Colonic mucosa (tissue), 4 donors: ENCODE data around the gene DCAF5. TPM values are rescaled to one million over a fixed set of nuclear protein-coding genes. Genes with fewer than 3 reads are reported as not detected.

Source experiments
- DNase-seq: peaks from one replicate; pipeline ENCODE4 v3.0.0-alpha.2; 2020
- H3K27ac ChIP-seq: fragments of 200-600 bp; one replicate; pipeline ENCODE4 v1.8.0; 2021
- H3K27me3 ChIP-seq: fragments of 200-600 bp; one replicate; pipeline ENCODE4 v1.8.0; 2021
- H3K36me3 ChIP-seq: fragments of 200-600 bp; one replicate; pipeline ENCODE4 v1.8.0; 2021
- H3K4me1 ChIP-seq: fragments of 200-600 bp; one replicate; pipeline ENCODE4 v1.8.0; 2021; ENCODE audit warnings: mild to moderate bottlenecking
- H3K4me3 ChIP-seq: fragments of 200-600 bp; one replicate; pipeline ENCODE4 v1.8.0; 2021
- H3K9ac ChIP-seq, 2 donors: one replicate each; pipeline ENCODE4 v1.7.0; 2013; ENCODE audit warnings: control low read depth in 2 of 2, low read depth in 2 of 2, low read length in 2 of 2
- H3K9me3 ChIP-seq: fragments of 200-600 bp; one replicate; pipeline ENCODE4 v1.8.0; 2021
- intact Hi-C: fragments of 100-400 bp; cut with DNase I; formaldehyde crosslinking; loops from one replicate; pipeline ENCODE4 v1.14.1; 2022
- total RNA-seq, 2 donors: library from RNA; stranded (reverse); fragmentation: NEBNext Ultra II Directional in 1 of 2; extraction: Animal tissue kit (Norgen Biotek cat#: 25700) in 1 of 2; gene quantifications; one replicate each; pipeline ENCODE4 v1.2.1, GENCODE V29; 2021
- TF ChIP-seq, protein P1 (sequence below): fragments of 200-600 bp; IDR thresholded peaks from one replicate; pipeline ENCODE4 v1.8.0; 2022; ENCODE audit warnings: antibody characterized with exemption, mild to moderate bottlenecking
- donor health status: healthy.
- donor health status: DM: no; HTN: no; CAD: no.
- donor health status: DM: no; HTN: no; CAD: no.

Gene DCAF5
- total RNA-seq, 2 donors from 2014 or later, result 29.9 to 41.6 TPM

DNA sequence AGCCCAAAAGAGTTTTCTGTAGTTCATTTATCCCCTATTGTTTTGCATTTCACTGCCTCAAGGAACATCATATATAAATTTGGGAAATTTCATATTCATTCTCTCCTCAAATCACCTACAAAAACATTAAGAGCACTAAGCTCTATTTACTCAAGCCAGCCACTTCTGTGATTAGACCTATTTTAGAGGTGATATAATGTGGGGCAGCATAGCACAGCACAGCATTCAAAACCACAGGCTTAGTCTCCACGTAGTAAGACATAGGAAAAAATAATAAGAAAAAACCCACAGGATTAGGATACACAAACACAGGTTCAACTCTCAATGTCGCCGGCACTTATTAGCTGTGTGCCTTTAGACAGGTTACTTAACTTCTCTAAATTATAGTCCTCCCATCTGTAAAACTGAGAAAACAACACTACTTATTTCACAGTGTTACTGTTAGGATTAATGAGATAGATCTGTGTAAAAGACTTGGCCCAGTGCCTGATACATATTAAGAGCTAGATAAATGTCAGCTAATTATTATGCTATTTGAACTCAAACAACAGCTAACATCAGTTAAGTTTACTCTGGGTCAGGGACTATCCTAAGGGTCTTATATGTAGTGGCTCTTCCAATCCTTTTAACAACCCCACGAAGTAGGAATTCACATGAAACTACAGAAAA lies 20.3 kb downstream of the DCAF5 start:
- TF ChIP-seq, protein P1, sequence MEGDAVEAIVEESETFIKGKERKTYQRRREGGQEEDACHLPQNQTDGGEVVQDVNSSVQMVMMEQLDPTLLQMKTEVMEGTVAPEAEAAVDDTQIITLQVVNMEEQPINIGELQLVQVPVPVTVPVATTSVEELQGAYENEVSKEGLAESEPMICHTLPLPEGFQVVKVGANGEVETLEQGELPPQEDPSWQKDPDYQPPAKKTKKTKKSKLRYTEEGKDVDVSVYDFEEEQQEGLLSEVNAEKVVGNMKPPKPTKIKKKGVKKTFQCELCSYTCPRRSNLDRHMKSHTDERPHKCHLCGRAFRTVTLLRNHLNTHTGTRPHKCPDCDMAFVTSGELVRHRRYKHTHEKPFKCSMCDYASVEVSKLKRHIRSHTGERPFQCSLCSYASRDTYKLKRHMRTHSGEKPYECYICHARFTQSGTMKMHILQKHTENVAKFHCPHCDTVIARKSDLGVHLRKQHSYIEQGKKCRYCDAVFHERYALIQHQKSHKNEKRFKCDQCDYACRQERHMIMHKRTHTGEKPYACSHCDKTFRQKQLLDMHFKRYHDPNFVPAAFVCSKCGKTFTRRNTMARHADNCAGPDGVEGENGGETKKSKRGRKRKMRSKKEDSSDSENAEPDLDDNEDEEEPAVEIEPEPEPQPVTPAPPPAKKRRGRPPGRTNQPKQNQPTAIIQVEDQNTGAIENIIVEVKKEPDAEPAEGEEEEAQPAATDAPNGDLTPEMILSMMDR, result no peak
- Histone ChIP-seq H3K4me3 (no peak overlapping the region), H3K27ac (no peak overlapping the region), H3K9me3 (no peaks in the 10 kb centered on the region), H3K36me3 (no peaks in the 10 kb centered on the region), H3K27me3 (no peaks in the 10 kb centered on the region), H3K4me1 (peaks cover 4% of the 10 kb centered on the region), H3K9ac (no peak overlapping the region)
- DNase-seq, result no peak
- intact Hi-C loops, result no loop called here

- Histone ChIP-seq H3K36me3 (no peaks in the 10 kb centered on the region), H3K4me3 (no peak overlapping the region), H3K27ac (no peak overlapping the region), H3K4me1 (no peaks in the 10 kb centered on the region), H3K9me3 (no peaks in the 10 kb centered on the region), H3K9ac (no peak overlapping the region), H3K27me3 (no peaks in the 10 kb centered on the region)
- no peak for DNase-seq
- intact Hi-C loops, result no loop called here
- TF ChIP-seq, protein P1, result no peak
These were observed 21.7 kb downstream of the DCAF5 start for GRCh38 chr14:69131176-69131575.

DNA sequence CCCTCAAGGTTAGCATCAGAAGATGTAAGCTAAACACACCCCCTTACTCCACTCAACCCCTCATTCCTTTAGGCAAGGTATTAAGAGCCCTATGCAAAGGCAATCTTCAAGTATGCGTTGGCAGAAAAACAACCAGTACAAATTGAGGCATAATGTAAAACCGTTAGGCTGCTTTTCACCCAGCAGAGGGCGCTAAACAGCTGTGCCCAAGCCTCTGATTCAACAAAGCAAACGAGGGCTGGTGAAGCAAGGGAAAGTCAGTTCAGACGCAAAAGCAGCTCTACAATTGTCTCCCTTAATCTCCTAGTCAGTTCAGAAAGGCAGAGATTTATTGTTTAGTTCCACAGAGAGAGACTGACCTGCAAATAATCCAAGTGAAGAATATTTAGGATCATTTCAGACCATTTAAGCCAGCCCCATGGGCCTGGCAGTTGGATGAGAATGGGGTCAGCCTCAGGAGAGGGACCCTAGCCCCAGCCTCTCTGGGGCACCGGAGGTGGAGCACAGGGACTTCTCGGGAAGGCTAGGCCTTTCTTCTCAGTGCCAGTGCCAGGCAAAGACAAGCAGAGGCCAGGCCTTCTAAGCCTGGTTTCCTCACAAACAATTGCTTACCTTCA lies 23.5 kb downstream of the DCAF5 start:
- DNase-seq, result peak; percentile 72
- H3K4me3 ChIP-seq, result no peak overlapping the region
- no peaks in the 10 kb centered on the region for H3K36me3 ChIP-seq
- no peak overlapping the region for H3K27ac ChIP-seq
- H3K9ac ChIP-seq, result no peak overlapping the region
- TF ChIP-seq, protein P1, result peak; percentile 87
- no peaks in the 10 kb centered on the region for H3K27me3 ChIP-seq
- H3K9me3 ChIP-seq, result no peaks in the 10 kb centered on the region
- no peaks in the 10 kb centered on the region for H3K4me1 ChIP-seq
- intact Hi-C loops, result loop anchor here (5.0 kb wide), 1 partner anchor 118 kb away; no protein-coding TSS in a partner anchor

- intact Hi-C loops, result no loop called here
- TF ChIP-seq, protein P1, result no peak
- Histone ChIP-seq H3K9me3 (no peaks in the 10 kb centered on the region), H3K36me3 (peaks cover 11% of the 10 kb centered on the region), H3K9ac (no peak overlapping the region), H3K27ac (no peak overlapping the region), H3K4me1 (no peaks in the 10 kb centered on the region), H3K27me3 (no peaks in the 10 kb centered on the region), H3K4me3 (no peak overlapping the region)
- no peak for DNase-seq
These were observed 34.6 kb downstream of the DCAF5 start for GRCh38 chr14:69118305-69118704.

GRCh38 chr14:69117020-69117767 lies 35.7 kb downstream of the DCAF5 start:
- Histone ChIP-seq H3K27ac (no peak overlapping the region), H3K9me3 (no peaks in the 10 kb centered on the region), H3K4me3 (no peak overlapping the region), H3K9ac (no peak overlapping the region), H3K4me1 (no peaks in the 10 kb centered on the region), H3K36me3 (peaks cover 11% of the 10 kb centered on the region), H3K27me3 (no peaks in the 10 kb centered on the region)
- no peak for DNase-seq
- TF ChIP-seq, protein P1, result no peak
- intact Hi-C loops, result no loop called here
